ENCODE measurements around the gene RALGAPA2. TPM values are rescaled to one million over a fixed set of nuclear protein-coding genes. Genes with fewer than 3 reads are reported as not detected.

Gene RALGAPA2
- total RNA-seq, 4 donors from 2014 or later: 20.5 to 42.9 (median 29.6) TPM

- H3K4me1 ChIP-seq: no peaks in the 10 kb centered on the region
- H3K4me3 ChIP-seq: no peak overlapping the region
- H3K27me3 ChIP-seq: no peaks in the 10 kb centered on the region
- DNase-seq (ENCODE audit: low spot score in 2 of 2): no peak
- TF ChIP-seq POLR2A (IDR thresholded peaks at IDR 0.05): no peak
- no peak for TF ChIP-seq EP300 (IDR thresholded peaks at IDR 0.05)
- TF ChIP-seq, protein P1, sequence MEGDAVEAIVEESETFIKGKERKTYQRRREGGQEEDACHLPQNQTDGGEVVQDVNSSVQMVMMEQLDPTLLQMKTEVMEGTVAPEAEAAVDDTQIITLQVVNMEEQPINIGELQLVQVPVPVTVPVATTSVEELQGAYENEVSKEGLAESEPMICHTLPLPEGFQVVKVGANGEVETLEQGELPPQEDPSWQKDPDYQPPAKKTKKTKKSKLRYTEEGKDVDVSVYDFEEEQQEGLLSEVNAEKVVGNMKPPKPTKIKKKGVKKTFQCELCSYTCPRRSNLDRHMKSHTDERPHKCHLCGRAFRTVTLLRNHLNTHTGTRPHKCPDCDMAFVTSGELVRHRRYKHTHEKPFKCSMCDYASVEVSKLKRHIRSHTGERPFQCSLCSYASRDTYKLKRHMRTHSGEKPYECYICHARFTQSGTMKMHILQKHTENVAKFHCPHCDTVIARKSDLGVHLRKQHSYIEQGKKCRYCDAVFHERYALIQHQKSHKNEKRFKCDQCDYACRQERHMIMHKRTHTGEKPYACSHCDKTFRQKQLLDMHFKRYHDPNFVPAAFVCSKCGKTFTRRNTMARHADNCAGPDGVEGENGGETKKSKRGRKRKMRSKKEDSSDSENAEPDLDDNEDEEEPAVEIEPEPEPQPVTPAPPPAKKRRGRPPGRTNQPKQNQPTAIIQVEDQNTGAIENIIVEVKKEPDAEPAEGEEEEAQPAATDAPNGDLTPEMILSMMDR (IDR thresholded peaks at IDR 0.05): no peak
- H3K27ac ChIP-seq: no peak overlapping the region
- 78 to 82% methylated on average over 5 of the region's 5 CpGs for WGBS, 2 donors
- H3K36me3 ChIP-seq: peaks cover 0 to 18% (median 0%) of the 10 kb centered on the region in 3 donors
- no peaks in the 10 kb centered on the region for H3K9me3 ChIP-seq
Measured at GRCh38 chr20:20425823-20426654, 286.4 kb downstream of the RALGAPA2 start.

DNA sequence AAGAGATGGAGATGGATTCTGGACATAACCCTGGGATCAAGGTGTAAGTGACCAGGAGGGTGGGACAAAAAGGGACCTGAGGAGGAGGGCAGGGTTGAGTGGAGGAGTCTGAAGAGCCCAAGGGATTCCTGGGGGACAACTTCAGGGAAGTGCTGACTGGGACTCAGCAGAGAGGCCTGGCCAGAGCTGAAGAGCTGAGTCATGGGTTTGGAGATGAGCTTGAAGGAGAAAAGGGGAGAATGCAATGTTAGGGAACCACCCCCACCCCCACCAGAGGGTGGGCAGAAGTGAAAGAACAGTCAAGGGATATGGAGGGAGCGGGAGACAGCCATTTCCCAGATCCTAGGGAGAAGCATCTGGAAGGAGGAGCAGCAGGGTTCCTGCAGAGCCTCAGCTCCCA, 289.3 kb downstream of the RALGAPA2 start:
- no peak overlapping the region for H3K4me3 ChIP-seq
- TF ChIP-seq EP300 (IDR thresholded peaks at IDR 0.05): no peak
- TF ChIP-seq, protein P1 (IDR thresholded peaks at IDR 0.05): no peak
- no peak for TF ChIP-seq POLR2A (IDR thresholded peaks at IDR 0.05)
- H3K9me3 ChIP-seq: no peaks in the 10 kb centered on the region
- no peak for DNase-seq (ENCODE audit: low spot score in 2 of 2)
- no peaks in the 10 kb centered on the region for H3K4me1 ChIP-seq
- no peak overlapping the region for H3K27ac ChIP-seq
- 94 to 100% methylated on average over 1 of the region's 1 CpG for WGBS, 2 donors
- peaks cover 0 to 26% (median 0%) of the 10 kb centered on the region in 3 donors for H3K36me3 ChIP-seq
- no peaks in the 10 kb centered on the region for H3K27me3 ChIP-seq

- H3K27me3 ChIP-seq: no peaks in the 10 kb centered on the region
Measured at GRCh38 chr20:20417876-20418676, 294.4 kb downstream of the RALGAPA2 start.

DNA sequence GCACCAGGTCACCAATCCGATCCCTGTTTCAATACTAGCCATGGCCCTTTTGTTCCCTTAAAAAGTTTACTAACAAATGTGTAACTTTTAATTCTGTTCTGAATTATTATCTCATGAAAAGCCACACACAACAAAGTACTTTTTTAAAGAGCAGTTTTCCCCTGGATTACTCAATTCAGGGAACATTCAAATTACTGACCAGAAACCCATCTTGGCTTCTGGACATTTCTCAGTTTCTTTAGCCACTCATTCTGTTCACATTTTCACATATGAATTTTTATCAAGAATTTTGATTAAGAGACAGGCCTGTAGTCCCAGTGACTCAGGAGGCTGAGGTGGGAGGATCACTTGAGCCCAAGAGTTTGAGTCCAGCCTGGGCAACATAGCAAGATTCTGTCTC, 297.1 kb downstream of the RALGAPA2 start:
- Histone ChIP-seq H3K9me3 (no peaks in the 10 kb centered on the region), H3K4me3 (no peak overlapping the region)
- 47 to 58% methylated on average over 1 of the region's 1 CpG for WGBS, 2 donors

More at GRCh38 chr20:20417876-20418676, 294.4 kb downstream of the RALGAPA2 start:
- DNase-seq (ENCODE audit: low spot score in 2 of 2): no peak
- 95 to 96% methylated on average over 8 of the region's 8 CpGs for WGBS, 2 donors
- H3K36me3 ChIP-seq: peaks cover 0 to 19% (median 0%) of the 10 kb centered on the region in 3 donors
- H3K4me1 ChIP-seq: no peaks in the 10 kb centered on the region
- no peak overlapping the region for H3K27ac ChIP-seq
- TF ChIP-seq, protein P1 (IDR thresholded peaks at IDR 0.05): no peak
- no peak for TF ChIP-seq EP300 (IDR thresholded peaks at IDR 0.05)
- no peak for TF ChIP-seq POLR2A (IDR thresholded peaks at IDR 0.05)
- H3K4me3 ChIP-seq: no peak overlapping the region
- H3K9me3 ChIP-seq: no peaks in the 10 kb centered on the region

More for the DNA sequence above, 297.1 kb downstream of the RALGAPA2 start:
- Histone ChIP-seq H3K27me3 (no peaks in the 10 kb centered on the region), H3K36me3 (peaks cover 0 to 9% (median 0%) of the 10 kb centered on the region in 3 donors), H3K27ac (no peak overlapping the region), H3K4me1 (peaks cover 0 to 6% (median 0%) of the 10 kb centered on the region in 4 donors)
- DNase-seq (ENCODE audit: low spot score in 2 of 2): no peak
- TF ChIP-seq POLR2A (IDR thresholded peaks at IDR 0.05) (no peak), EP300 (IDR thresholded peaks at IDR 0.05) (no peak)
- TF ChIP-seq, protein P1 (IDR thresholded peaks at IDR 0.05): no peak

All from tibial nerve (tissue), 4 donors.